Stomach smooth muscle (tissue), 2 donors: ENCODE measurements around the gene CEP170B.
"Not testable (repeated sequence)": the region's sequence is repeated elsewhere in the genome, so short reads cannot be mapped to it uniquely, and the experiment has no call there.

Source experiments
- H3K27ac ChIP-seq: one replicate; pipeline ENCODE4 v1.7.0; 2013; ENCODE audit warnings: mild to moderate bottlenecking, low read length, inconsistent platforms
- H3K27me3 ChIP-seq, 2 donors: one replicate each; pipeline ENCODE4 v1.7.0; 2013; ENCODE audit warnings: low read length in 2 of 2; ENCODE audit not compliant: insufficient read depth in 2 of 2, control insufficient read depth in 1 of 2
- H3K36me3 ChIP-seq, 2 donors: one replicate each; pipeline ENCODE4 v1.7.0; 2013; ENCODE audit warnings: low read length in 2 of 2; ENCODE audit not compliant: control insufficient read depth in 2 of 2, insufficient read depth in 2 of 2
- H3K4me1 ChIP-seq: one replicate; pipeline ENCODE4 v1.7.0; 2013; ENCODE audit warnings: low read length; ENCODE audit not compliant: control insufficient read depth, insufficient read depth
- H3K4me3 ChIP-seq, 2 donors: one replicate each; pipeline ENCODE4 v1.7.0; 2013; ENCODE audit warnings: low read length in 2 of 2
- H3K9ac ChIP-seq, 2 donors: one replicate each; pipeline ENCODE4 v1.7.0; 2013; ENCODE audit warnings: low read length in 2 of 2, mild to moderate bottlenecking in 1 of 2
- H3K9me3 ChIP-seq, 2 donors: one replicate each; pipeline ENCODE4 v1.7.0; 2013; ENCODE audit warnings: low read length in 2 of 2; ENCODE audit not compliant: control insufficient read depth in 2 of 2
- donor health status: healthy.
- donor health status: Pancreatic carcinoma.

Gene CEP170B

GRCh38 chr14:104824353-104824997 lies 40.6 kb upstream of the CEP170B start:
- Histone ChIP-seq H3K4me1 (peaks cover 24% of the 10 kb centered on the region), H3K4me3 (no peak overlapping the region), H3K27ac (no peak overlapping the region), H3K27me3 (peaks cover 6 to 10% of the 10 kb centered on the region in 2 donors), H3K9ac (no peak overlapping the region), H3K36me3 (no peaks in the 10 kb centered on the region), H3K9me3 (no peaks in the 10 kb centered on the region)

GRCh38 chr14:104826189-104826860 lies 38.7 kb upstream of the CEP170B start:
- no peaks in the 10 kb centered on the region for H3K36me3 ChIP-seq
- H3K9ac ChIP-seq = peak overlapping the region in 1 of 2 donors; percentile 53
- H3K4me1 ChIP-seq = peaks cover 16% of the 10 kb centered on the region
- peaks cover 6 to 10% of the 10 kb centered on the region in 2 donors for H3K27me3 ChIP-seq
- no peaks in the 10 kb centered on the region for H3K9me3 ChIP-seq
- no peak overlapping the region for H3K27ac ChIP-seq
- peak overlapping the region; percentile 82 for H3K4me3 ChIP-seq

GRCh38 chr14:104826861-104827176 lies 38.2 kb upstream of the CEP170B start:
- H3K9ac ChIP-seq = no peak overlapping the region
- no peak overlapping the region for H3K27ac ChIP-seq
- peak overlapping the region; percentile 31 to 61 for H3K4me3 ChIP-seq
- peaks cover 5 to 6% of the 10 kb centered on the region in 2 donors for H3K27me3 ChIP-seq
- peaks cover 16% of the 10 kb centered on the region for H3K4me1 ChIP-seq
- no peaks in the 10 kb centered on the region for H3K9me3 ChIP-seq
- no peaks in the 10 kb centered on the region for H3K36me3 ChIP-seq

GRCh38 chr14:104827177-104828055 lies 37.7 kb upstream of the CEP170B start:
- Histone ChIP-seq H3K27me3 (peaks cover 5 to 6% of the 10 kb centered on the region in 2 donors), H3K4me3 (peak overlapping the region; percentile 31 to 61), H3K27ac (no peak overlapping the region), H3K4me1 (peaks cover 16% of the 10 kb centered on the region), H3K9me3 (no peaks in the 10 kb centered on the region), H3K9ac (peak overlapping the region in 1 of 2 donors; percentile 15), H3K36me3 (no peaks in the 10 kb centered on the region)

- no peaks in the 10 kb centered on the region for H3K36me3 ChIP-seq
- peaks cover 0 to 2% of the 10 kb centered on the region in 2 donors for H3K27me3 ChIP-seq
- no peak overlapping the region for H3K27ac ChIP-seq
- no peak overlapping the region for H3K9ac ChIP-seq
- no peaks in the 10 kb centered on the region for H3K9me3 ChIP-seq
- H3K4me3 ChIP-seq = no peak overlapping the region
- H3K4me1 ChIP-seq = peaks cover 12% of the 10 kb centered on the region
These were observed 34.3 kb upstream of the CEP170B start for GRCh38 chr14:104830781-104831180.

- H3K36me3 ChIP-seq, H3K9ac ChIP-seq, H3K27ac ChIP-seq, H3K4me3 ChIP-seq, H3K9me3 ChIP-seq, H3K27me3 ChIP-seq, H3K4me1 ChIP-seq: not testable (repeated sequence)
These were observed 28.7 kb upstream of the CEP170B start for GRCh38 chr14:104836171-104836935.

- H3K4me3 ChIP-seq = no peak overlapping the region
- peaks cover 19% of the 10 kb centered on the region for H3K4me1 ChIP-seq
- no peaks in the 10 kb centered on the region for H3K36me3 ChIP-seq
- no peak overlapping the region for H3K9ac ChIP-seq
- H3K27me3 ChIP-seq = peaks cover 24 to 33% of the 10 kb centered on the region in 2 donors
- no peak overlapping the region for H3K27ac ChIP-seq
- H3K9me3 ChIP-seq = no peaks in the 10 kb centered on the region
These were observed 23.3 kb upstream of the CEP170B start for GRCh38 chr14:104841730-104842129.

GRCh38 chr14:104843006-104843405 lies 22.1 kb upstream of the CEP170B start:
- no peaks in the 10 kb centered on the region for H3K9me3 ChIP-seq
- peaks cover 25 to 33% of the 10 kb centered on the region in 2 donors for H3K27me3 ChIP-seq
- peaks cover 19% of the 10 kb centered on the region for H3K4me1 ChIP-seq
- H3K9ac ChIP-seq = no peak overlapping the region
- no peaks in the 10 kb centered on the region for H3K36me3 ChIP-seq
- peak overlapping the region in 1 of 2 donors; percentile 70 for H3K4me3 ChIP-seq
- H3K27ac ChIP-seq = no peak overlapping the region

- Histone ChIP-seq H3K4me1 (peaks cover 19% of the 10 kb centered on the region), H3K27me3 (peaks cover 25 to 33% of the 10 kb centered on the region in 2 donors), H3K9me3 (no peaks in the 10 kb centered on the region), H3K4me3 (peak overlapping the region; percentile 33 to 70), H3K9ac (peak overlapping the region; percentile 53 to 58), H3K36me3 (no peaks in the 10 kb centered on the region), H3K27ac (no peak overlapping the region)
These were observed 21.4 kb upstream of the CEP170B start for GRCh38 chr14:104843442-104844305.
